Measurements from ENCODE around the gene MEGF11. TPM values are rescaled to one million over a fixed set of nuclear protein-coding genes. Genes with fewer than 3 reads are reported as not detected.

MEGF11 gene
- total RNA-seq, 1 donor from 2014 or later = 0.25 TPM

GRCh38 chr15:66290518-66290917 is 37.0 kb upstream of the MEGF11 start:
- Histone ChIP-seq H3K4me3 (no peak overlapping the region), H3K4me1 (peaks cover 46% of the 10 kb centered on the region), H3K36me3 (no peaks in the 10 kb centered on the region), H3K27me3 (no peaks in the 10 kb centered on the region), H3K9me3 (no peaks in the 10 kb centered on the region), H3K27ac (no peak overlapping the region)
- DNase-seq (ENCODE audit: extremely low spot score in 2 of 2) = no peak
- intact Hi-C loops (cut with DNase I) = no loop called here
- TF ChIP-seq POLR2A (IDR thresholded peaks at IDR 0.05) (no peak), CTCF (IDR thresholded peaks at IDR 0.05) (no peak), POLR2AphosphoS5 (IDR thresholded peaks at IDR 0.05; ENCODE audit: insufficient read depth in 1 of 2, low read depth in 1 of 2) (no peak)

- intact Hi-C loops (cut with DNase I) = no loop called here
- Histone ChIP-seq H3K27me3 (no peaks in the 10 kb centered on the region), H3K27ac (no peak overlapping the region), H3K4me1 (peaks cover 41% of the 10 kb centered on the region), H3K4me3 (no peak overlapping the region), H3K36me3 (no peaks in the 10 kb centered on the region), H3K9me3 (no peaks in the 10 kb centered on the region)
- no peak for DNase-seq (ENCODE audit: extremely low spot score in 2 of 2)
- TF ChIP-seq POLR2AphosphoS5 (IDR thresholded peaks at IDR 0.05; ENCODE audit: insufficient read depth in 1 of 2, low read depth in 1 of 2) (no peak), POLR2A (IDR thresholded peaks at IDR 0.05) (no peak), CTCF (IDR thresholded peaks at IDR 0.05) (no peak)
Observed at GRCh38 chr15:66290007-66290406, 36.5 kb upstream of the MEGF11 start.

- no peak for DNase-seq (ENCODE audit: extremely low spot score in 2 of 2)
- peaks cover 32% of the 10 kb centered on the region for H3K4me1 ChIP-seq
- no peaks in the 10 kb centered on the region for H3K9me3 ChIP-seq
- no peak overlapping the region for H3K27ac ChIP-seq
- no peak overlapping the region for H3K4me3 ChIP-seq
- intact Hi-C loops (cut with DNase I) = no loop called here
- no peaks in the 10 kb centered on the region for H3K36me3 ChIP-seq
- TF ChIP-seq POLR2A (IDR thresholded peaks at IDR 0.05) (no peak), POLR2AphosphoS5 (IDR thresholded peaks at IDR 0.05; ENCODE audit: insufficient read depth in 1 of 2, low read depth in 1 of 2) (no peak), CTCF (IDR thresholded peaks at IDR 0.05) (no peak)
- H3K27me3 ChIP-seq = no peaks in the 10 kb centered on the region
Observed at GRCh38 chr15:66288551-66289185, 35.1 kb upstream of the MEGF11 start.

- DNase-seq (ENCODE audit: extremely low spot score in 2 of 2) = no peak
- no peak overlapping the region for H3K4me3 ChIP-seq
- TF ChIP-seq POLR2AphosphoS5 (IDR thresholded peaks at IDR 0.05; ENCODE audit: insufficient read depth in 1 of 2, low read depth in 1 of 2) (no peak), POLR2A (IDR thresholded peaks at IDR 0.05) (no peak), CTCF (IDR thresholded peaks at IDR 0.05) (no peak)
- H3K27ac ChIP-seq = no peak overlapping the region
- no peaks in the 10 kb centered on the region for H3K9me3 ChIP-seq
- H3K4me1 ChIP-seq = peaks cover 32% of the 10 kb centered on the region
- intact Hi-C loops (cut with DNase I) = no loop called here
- no peaks in the 10 kb centered on the region for H3K36me3 ChIP-seq
- no peaks in the 10 kb centered on the region for H3K27me3 ChIP-seq
Observed at GRCh38 chr15:66288093-66288492, 34.5 kb upstream of the MEGF11 start.

- Histone ChIP-seq H3K4me3 (no peak overlapping the region), H3K36me3 (no peaks in the 10 kb centered on the region), H3K9me3 (no peaks in the 10 kb centered on the region), H3K27me3 (no peaks in the 10 kb centered on the region), H3K27ac (no peak overlapping the region), H3K4me1 (peaks cover 28% of the 10 kb centered on the region)
- DNase-seq (ENCODE audit: extremely low spot score in 2 of 2) = no peak
- intact Hi-C loops (cut with DNase I) = no loop called here
- TF ChIP-seq CTCF (IDR thresholded peaks at IDR 0.05) (peak in 2 of 3 experiments; percentile 16 to 35), POLR2A (IDR thresholded peaks at IDR 0.05) (no peak)
Observed at GRCh38 chr15:66287461-66288057, 34.0 kb upstream of the MEGF11 start.
